Medulla oblongata (tissue), 1 donor: ENCODE results near the gene ERBB2.
"Not testable (repeated sequence)": the region's sequence is repeated elsewhere in the genome, so short reads cannot be mapped to it uniquely, and the experiment has no call there.

Experiments used
- DNase-seq: peaks from one replicate; pipeline ENCODE4 v3.0.0-alpha.2; 2015; ENCODE audit errors: extremely low spot score

Gene ERBB2

GRCh38 chr17:39703913-39704312 is 4.0 kb downstream of the ERBB2 start:
- DNase-seq: no peak

DNA sequence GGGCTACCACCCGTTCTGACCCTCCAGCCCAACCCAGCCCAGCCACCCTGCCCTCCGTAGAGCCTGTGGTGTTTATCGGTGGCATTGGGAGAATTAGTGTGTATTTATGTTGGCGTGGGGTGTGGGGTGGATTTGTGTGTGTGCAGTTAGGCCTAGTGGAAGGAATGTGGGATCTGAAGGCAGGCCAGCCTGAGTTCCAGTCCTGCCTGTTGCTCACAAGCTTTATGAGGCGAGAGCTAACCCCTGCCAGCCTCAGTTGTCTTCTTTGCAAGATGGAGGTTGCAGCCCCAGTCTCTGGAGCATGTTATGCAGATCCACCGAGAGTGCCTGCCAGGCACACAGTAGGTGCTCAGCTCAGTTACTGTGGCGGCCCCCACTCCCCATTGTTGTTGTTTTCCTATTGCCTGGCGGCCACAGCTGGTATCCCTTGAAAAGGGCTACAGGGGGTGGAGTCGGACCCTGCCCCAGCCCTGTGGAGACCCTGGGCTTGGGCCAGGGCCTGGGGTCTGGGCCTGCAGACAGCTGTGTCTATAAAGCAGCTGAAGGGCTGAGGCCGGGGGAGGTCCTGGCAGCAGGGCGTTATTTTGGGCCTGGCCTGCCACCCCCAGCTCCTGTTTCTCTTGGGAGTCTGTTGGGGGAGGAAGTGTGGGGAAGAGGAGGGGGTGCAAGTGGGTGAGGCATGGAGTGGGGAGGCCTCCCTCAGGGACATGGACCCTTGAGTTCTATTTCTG is 5.1 kb downstream of the ERBB2 start:
- DNase-seq: no peak

- no peak for DNase-seq
These were observed 6.0 kb downstream of the ERBB2 start for GRCh38 chr17:39705786-39706348.

DNA sequence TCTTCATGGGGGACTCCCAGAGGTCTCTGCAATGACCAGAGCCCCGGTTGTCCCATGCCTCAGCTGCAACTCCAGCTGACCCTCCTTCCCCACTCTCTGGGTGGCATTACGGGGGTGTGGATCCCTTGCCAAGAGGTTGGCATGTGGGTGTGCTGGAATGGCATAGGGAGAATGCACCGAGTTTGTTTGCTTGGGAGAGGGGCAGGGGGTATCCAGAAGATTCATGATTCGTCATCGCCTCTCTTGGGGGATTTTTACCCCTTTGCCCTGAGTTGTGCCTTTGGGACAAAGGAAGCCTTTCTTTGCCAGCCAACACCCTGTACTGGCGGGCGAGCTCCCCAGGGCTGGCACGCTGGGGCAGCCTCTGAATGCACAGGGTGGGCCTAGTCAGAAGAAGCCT is 6.5 kb downstream of the ERBB2 start:
- no peak for DNase-seq

GRCh38 chr17:39706921-39707337 is 7.1 kb downstream of the ERBB2 start:
- no peak for DNase-seq

DNA sequence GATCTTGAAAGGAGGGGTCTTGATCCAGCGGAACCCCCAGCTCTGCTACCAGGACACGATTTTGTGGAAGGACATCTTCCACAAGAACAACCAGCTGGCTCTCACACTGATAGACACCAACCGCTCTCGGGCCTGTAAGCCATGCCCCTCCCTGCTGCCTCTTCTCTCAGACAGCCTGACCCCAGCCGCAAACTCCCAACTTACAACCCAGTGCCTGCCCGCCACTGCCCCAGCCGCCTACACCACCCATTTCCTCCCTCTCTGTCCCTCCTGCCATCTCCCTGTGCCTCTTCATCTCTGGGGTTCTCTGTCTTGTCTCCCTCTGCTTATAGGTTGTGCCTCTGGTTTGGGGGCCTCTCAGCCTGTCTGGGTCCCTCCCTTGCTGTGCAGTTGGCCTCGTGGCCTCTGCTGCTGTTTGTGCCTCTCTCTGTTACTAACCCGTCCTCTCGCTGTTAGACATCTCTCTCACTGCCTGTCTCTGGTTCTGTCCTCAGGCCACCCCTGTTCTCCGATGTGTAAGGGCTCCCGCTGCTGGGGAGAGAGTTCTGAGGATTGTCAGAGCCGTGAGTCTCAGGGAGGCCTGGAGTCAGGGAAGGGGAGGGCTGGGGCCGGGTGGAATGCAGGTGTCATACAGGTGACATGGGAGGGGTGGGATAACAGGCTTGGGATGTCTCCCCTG is 9.6 kb downstream of the ERBB2 start:
- DNase-seq: no peak

GRCh38 chr17:39709998-39710964 is 10.4 kb downstream of the ERBB2 start:
- no peak for DNase-seq

GRCh38 chr17:39711071-39711470 is 11.2 kb downstream of the ERBB2 start:
- DNase-seq: not testable (repeated sequence)

DNA sequence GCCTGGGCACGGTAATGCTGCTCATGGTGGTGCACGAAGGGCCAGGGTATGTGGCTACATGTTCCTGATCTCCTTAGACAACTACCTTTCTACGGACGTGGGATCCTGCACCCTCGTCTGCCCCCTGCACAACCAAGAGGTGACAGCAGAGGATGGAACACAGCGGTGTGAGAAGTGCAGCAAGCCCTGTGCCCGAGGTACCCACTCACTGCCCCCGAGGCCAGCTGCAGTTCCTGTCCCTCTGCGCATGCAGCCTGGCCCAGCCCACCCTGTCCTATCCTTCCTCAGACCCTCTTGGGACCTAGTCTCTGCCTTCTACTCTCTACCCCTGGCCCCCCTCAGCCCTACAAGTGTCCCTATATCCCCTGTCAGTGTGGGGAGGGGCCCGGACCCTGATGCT is 12.0 kb downstream of the ERBB2 start:
- DNase-seq: no peak

DNA sequence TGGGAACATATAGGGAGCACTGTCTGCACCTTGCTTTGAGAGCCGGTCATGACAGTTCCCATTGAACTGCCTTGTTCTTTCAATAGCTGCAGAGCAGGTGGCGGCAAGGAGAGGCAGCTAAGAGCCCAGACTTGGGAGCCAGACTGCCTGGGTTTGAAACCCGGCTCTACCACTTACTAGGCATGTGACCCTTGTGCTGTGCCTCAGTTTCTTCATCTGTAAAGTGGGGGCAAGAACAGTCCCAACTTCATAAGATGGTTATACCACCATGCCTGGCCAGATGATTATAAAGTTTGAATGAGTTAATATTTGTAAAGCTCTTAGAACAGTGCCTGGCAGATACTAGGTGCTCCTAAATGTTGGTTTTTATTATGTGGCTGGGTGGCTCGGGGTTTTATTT is 14.4 kb downstream of the ERBB2 start:
- no peak for DNase-seq

DNA sequence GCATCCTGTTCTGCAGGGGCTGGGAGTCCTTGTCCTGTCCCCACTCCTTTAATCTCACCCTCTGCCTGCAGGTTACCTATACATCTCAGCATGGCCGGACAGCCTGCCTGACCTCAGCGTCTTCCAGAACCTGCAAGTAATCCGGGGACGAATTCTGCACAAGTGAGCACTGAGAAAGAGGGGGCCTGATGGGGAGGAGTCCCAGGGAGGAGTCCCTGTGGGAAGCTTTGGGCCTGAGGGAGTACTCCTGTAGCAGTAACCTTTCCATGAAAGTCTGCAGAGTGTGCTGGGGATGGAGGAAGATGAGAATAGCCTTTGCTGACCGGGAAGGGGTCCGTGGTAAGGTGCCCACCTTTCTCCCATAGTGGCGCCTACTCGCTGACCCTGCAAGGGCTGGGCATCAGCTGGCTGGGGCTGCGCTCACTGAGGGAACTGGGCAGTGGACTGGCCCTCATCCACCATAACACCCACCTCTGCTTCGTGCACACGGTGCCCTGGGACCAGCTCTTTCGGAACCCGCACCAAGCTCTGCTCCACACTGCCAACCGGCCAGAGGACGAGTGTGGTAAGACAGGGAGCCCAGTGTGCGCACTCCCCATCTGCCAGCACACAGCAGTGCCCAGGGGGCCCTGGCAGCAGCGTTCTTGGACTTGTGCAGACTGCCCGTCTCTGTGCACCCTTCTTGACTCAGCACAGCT is 15.7 kb downstream of the ERBB2 start:
- no peak for DNase-seq

GRCh38 chr17:39716073-39716818 is 16.4 kb downstream of the ERBB2 start:
- no peak for DNase-seq

GRCh38 chr17:39716879-39717536 is 17.1 kb downstream of the ERBB2 start:
- no peak for DNase-seq

DNA sequence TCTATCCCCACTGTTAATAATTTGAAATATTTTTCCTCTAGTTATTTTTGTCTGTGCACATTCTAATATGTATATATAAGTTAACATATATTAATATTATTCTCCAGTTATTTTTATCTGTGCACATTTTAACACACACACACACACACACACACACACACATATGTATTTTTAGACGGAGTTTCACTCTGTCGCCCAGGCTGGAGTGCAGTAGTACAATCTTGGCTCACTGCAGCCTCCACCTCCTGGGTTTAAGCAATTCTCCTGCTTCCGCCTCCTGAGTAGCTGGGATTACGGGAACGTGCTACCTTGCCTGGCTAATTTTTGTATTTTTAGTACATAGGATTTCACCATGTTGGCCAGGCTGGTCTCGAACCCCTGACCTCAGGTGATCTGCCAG is 17.8 kb downstream of the ERBB2 start:
- no peak for DNase-seq

DNA sequence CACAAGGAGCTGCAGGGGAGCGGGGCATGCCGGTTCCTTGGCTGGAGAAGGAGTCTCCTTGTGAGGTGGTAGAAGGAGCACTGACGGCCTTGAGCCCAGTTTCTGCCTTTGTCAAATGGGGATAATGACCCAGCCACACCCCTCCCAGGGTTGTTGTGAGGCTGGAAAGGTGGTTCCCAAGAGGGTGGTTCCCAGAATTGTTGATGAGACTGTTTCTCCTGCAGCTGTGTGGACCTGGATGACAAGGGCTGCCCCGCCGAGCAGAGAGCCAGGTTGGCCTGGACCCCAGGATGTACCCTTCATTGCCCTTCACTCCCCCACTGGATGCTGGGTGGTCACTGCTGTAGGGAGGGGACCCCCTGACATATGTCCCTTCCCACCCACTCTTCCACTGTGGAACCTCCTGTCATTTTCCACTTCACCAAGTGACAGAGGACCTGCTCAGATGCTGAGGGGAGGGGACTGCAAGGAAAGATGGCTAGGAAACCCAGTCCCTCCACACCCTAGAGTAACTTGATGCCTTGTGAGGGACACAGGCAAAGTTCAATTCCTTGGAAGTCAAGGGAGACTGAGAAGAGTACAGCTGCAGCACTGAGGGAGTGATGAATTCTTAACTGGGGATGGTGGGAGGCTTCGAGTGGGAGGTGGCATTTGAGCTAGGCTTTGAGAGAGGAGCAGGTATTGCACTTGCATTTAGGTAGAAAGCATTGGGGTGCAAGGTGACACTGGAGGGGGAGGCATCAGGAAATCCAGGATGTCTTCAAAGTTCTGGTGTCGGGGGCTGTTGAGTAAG is 19.9 kb downstream of the ERBB2 start:
- no peak for DNase-seq

DNA sequence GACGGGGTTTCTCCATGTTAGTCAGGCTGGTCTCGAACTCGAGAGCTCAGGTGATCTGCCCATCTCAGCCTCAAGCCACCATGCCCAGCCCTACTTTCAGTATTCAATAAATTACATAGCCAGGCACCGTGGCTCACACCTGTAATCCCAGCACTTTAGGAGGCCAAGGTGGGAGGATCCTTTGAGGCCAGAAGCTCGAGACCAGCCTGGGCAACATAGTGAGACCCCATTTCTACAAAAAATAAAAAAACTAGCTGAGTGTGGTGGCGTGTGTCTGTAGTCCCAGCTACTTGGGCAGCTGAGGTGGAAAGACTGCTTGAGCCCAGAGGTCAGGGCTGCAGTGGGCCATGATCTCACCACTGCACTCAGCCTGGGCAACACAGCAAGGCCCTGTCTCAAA is 22.2 kb downstream of the ERBB2 start:
- no peak for DNase-seq

- DNase-seq: no peak
These were observed 23.3 kb downstream of the ERBB2 start for GRCh38 chr17:39722965-39723848.

- no peak for DNase-seq
These were observed 24.9 kb downstream of the ERBB2 start for GRCh38 chr17:39724731-39725130.
